22Rv1 (cell line): Measurements from ENCODE around the gene OR5AR1.

Experiments
- CTCF ChIP-seq: fragments of 450-650 bp; IDR thresholded peaks from 2 replicates; pipeline ENCODE4 v1.5.1; 2017; ENCODE audit warnings: mild to moderate bottlenecking
- ZFX ChIP-seq: fragments of 450-650 bp; IDR thresholded peaks from 2 replicates; pipeline ENCODE4 v1.6.1; 2017; ENCODE audit warnings: antibody characterized with exemption, borderline replicate concordance

GRCh38 chr11:56706486-56706885 is 43.0 kb downstream of the OR5AR1 start:
- no peak for TF ChIP-seq CTCF
- no peak for TF ChIP-seq ZFX
